ENCODE measurements around the gene TPST2.

TPST2 gene

GRCh38 chr22:26610072-26610958 is 20.4 kb upstream of the TPST2 start:
- peak; percentile 95 for DNase-seq (ENCODE audit: low spot score)

- DNase-seq (ENCODE audit: low spot score): no peak
Measured at GRCh38 chr22:26609287-26609686, 19.4 kb upstream of the TPST2 start.

DNA sequence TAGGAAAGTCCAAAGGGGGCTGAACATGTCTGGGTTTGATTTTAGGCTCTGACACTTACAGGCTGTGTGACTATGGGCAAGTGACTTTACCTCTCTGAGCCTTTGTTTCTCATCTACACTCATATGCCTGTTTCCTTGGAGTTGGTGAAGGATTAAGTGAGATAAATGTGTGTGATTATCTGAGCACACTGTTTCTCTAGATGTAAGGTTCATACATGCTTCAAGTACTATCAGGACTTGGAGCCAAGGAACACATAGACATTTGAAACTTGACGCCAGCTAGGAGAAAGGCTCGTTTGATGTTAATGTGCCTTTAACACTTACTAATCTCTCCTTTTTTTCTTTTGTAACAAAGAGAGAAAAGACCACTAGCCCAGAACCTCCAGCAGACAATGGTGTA is 18.2 kb upstream of the TPST2 start:
- no peak for DNase-seq (ENCODE audit: low spot score)

DNA sequence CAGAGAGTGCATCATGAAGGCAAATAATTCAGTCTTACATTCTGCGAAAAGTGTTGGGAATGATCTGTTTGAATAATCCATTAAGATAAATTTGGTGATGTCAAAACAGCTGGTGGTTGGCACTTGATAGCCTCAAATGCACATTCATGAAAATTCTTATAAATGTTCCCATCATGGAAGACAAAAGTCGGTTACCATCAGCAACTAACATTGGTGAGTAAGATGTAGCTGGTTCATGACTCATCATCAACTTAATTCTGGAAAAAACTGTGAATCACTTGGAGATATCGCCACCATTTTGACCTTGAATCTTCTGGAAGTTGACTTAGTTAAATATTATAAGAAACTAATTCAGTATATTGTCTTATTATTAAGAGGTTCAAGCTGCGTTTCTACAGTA is 16.7 kb upstream of the TPST2 start:
- peak; percentile 47 for DNase-seq (ENCODE audit: low spot score)

- no peak for DNase-seq (ENCODE audit: low spot score)
Measured at GRCh38 chr22:26604368-26604767, 14.4 kb upstream of the TPST2 start.

- DNase-seq (ENCODE audit: low spot score): no peak
Measured at GRCh38 chr22:26602127-26602526, 12.2 kb upstream of the TPST2 start.

GRCh38 chr22:26601726-26602125 is 11.8 kb upstream of the TPST2 start:
- DNase-seq (ENCODE audit: low spot score): no peak

DNA sequence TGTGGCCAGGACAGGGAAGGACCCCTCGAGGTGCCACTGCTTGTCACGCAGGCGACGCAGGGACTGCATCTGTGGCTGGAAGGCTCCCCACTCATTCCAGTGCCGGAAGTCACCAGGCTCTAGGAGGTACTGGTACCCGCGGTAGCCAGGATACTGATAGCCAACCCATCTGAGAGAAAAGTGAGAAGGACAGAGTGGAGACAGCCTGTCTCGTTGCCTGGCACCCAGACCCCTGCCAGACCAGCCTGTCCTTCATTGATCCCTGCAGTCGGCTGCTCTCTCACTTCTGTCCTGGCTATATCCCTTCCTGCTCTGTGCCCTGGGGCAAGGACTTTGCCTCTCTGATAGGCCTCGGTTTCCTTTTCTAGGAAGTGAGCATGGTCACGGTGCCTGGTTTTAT is 9.6 kb upstream of the TPST2 start:
- DNase-seq (ENCODE audit: low spot score): no peak

- no peak for DNase-seq (ENCODE audit: low spot score)
Measured at GRCh38 chr22:26597480-26597879, 7.5 kb upstream of the TPST2 start.

DNA sequence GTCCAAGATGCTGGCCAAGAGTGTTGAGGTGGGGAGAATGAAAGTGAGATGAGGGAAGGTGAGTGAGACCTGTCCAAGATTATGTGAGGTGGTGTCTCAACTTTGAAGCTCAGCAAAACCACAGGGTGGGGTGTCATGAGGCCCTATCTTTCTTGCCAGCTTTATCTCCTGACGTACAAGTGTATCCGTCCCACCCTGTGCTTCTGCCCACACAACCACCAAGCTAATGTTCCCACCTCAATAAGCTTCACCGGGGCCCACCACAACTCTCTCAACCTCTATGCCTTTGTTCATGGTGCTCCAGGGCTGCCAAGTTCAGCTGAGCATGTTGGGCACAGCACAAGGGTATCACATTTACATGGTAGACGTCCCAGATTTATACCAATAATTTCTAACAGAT is 7.1 kb upstream of the TPST2 start:
- no peak for DNase-seq (ENCODE audit: low spot score)

- no peak for DNase-seq (ENCODE audit: low spot score)
Measured at GRCh38 chr22:26593763-26594162, 3.8 kb upstream of the TPST2 start.

DNA sequence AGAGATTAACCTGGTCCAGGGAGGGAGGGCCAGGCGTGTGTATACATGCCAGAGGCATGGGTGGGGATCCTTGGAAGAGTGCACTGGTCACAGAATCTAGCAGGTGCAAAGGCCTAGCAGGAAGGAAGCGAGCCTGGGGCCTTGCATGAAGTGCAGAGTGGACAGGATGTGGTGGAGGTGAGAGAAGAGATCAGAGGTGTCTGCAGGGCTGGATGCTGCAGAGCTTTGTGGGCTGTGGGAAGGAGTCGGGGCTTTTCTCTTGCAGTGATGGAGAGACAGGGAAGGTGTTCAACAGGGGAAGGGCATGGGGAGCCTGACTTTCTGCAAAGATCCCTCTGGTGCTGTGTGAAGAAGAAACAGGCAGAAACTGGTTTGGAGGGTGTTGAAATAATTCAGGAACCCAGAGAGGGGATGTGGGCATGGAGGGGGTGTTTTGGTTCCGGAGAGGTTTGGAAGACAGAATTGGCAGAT is 2.5 kb upstream of the TPST2 start:
- no peak for DNase-seq (ENCODE audit: low spot score)

DNA sequence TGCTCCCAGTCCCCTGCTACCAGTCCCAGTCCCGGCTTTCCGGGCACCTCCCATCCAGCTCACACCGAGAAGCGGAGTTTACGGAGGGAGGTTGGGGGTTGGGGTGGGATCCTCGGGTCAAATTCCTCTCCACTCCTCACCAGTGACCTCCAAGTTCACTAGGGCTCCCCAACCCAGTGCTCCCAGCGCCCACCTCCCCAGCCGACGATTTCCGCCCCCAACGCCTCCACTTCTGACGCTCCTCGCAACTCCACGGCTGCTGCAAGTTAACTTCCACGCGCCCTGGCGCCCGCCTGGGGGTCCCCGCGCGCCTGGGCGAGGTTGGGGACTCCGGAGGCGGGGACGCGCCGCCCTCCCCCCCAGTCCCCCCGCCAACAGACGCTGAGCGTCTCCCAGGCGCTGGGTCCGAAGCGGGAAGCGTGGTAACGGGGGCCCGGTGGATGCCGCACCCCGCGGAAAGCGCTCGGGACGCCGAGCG is 526 bp downstream of the TPST2 start:
- peak; percentile 53 for DNase-seq (ENCODE audit: low spot score)

GRCh38 chr22:26588729-26589366 is 1.1 kb downstream of the TPST2 start:
- no peak for DNase-seq (ENCODE audit: low spot score)

DNA sequence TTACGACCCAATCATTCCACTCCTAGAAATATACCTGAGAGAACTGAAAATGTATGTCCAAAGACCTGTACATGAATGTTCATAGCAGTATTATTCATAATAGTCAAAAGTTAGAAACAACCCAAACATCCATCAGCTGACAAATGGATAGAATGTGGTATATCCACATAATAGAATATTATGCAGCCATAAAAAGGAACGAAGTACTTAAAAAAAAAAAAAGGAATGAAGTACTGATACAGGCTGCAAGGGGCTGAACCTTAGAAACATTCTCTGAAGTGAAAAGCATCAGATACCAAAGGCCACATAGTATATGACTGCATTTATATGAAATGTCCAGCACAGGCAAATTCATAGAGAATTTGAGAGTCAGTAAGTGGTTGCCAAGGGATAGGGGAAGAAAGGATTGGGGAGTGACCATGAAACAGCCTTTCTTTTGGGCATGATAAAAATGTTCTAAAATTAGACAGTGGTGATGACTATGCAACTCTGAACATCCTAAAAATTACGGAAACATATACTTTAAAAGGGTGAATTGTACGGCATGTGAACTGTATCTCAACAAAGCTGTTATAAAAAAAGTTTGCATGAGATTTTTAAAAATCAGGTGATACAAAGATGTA is 1.8 kb downstream of the TPST2 start:
- no peak for DNase-seq (ENCODE audit: low spot score)

GRCh38 chr22:26586556-26587325 is 3.2 kb downstream of the TPST2 start:
- no peak for DNase-seq (ENCODE audit: low spot score)

DNA sequence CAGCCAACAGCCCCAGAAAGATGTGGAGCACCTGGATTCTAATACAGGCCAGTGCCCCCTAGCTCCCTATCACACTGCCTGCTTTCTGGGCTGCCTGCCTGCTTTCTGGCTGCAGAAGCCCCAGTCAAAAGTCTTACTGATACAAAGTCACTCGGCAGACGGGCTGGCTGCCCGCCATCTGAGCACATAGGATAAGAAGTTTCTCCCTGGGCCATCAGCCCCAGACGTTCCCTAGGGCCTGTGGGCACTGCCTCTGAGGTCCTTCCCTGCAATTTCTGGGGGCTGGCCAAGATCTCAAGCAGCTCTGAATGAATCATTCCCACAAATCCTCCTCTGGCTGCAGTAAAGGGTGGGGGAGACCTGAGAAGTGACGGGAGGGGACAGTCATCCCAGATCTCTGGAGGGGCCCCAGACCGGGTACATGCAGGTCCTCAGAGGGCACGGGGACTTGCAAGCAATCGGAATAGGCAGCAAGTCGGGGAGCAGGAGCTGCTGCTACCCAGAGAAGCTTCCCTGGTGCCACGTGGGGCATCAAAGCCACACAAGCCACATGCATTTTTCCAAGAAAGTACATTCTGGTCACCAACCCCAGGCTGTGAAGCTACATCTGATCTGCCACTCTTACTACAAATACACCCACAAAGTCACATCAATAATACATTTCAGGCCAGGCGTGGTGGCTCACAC is 4.7 kb downstream of the TPST2 start:
- peak; percentile 63 for DNase-seq (ENCODE audit: low spot score)

GRCh38 chr22:26584010-26584409 is 5.9 kb downstream of the TPST2 start:
- no peak for DNase-seq (ENCODE audit: low spot score)

GRCh38 chr22:26581633-26582168 is 8.2 kb downstream of the TPST2 start:
- no peak for DNase-seq (ENCODE audit: low spot score)

- no peak for DNase-seq (ENCODE audit: low spot score)
Measured at GRCh38 chr22:26581026-26581425, 8.9 kb downstream of the TPST2 start.

Measured in AG20443 (cell line).